ENCODE results near the gene OLFML3. TPM values are rescaled to one million over a fixed set of nuclear protein-coding genes. Genes with fewer than 3 reads are reported as not detected.
"Not testable (repeated sequence)": the region's sequence is repeated elsewhere in the genome, so short reads cannot be mapped to it uniquely, and the experiment has no call there.

Gene OLFML3
- total RNA-seq, 2 donors from 2014 or later: 6.1 to 17.4 TPM

GRCh38 chr1:113945329-113945728 lies 33.9 kb upstream of the OLFML3 start:
- DNase-seq: no peak
- no peak for TF ChIP-seq CTCF (IDR thresholded peaks at IDR 0.05)
- H3K27me3 ChIP-seq: no peaks in the 10 kb centered on the region
- no peaks in the 10 kb centered on the region for H3K4me1 ChIP-seq
- no peak overlapping the region for H3K27ac ChIP-seq
- H3K9ac ChIP-seq (ENCODE audit: low read depth in 2 of 2, low read length in 2 of 2): no peak overlapping the region
- intact Hi-C loops (cut with DNase I): no loop called here
- no peaks in the 10 kb centered on the region for H3K9me3 ChIP-seq
- H3K4me3 ChIP-seq: no peak overlapping the region
- no peaks in the 10 kb centered on the region for H3K36me3 ChIP-seq

- Histone ChIP-seq H3K4me3 (no peak overlapping the region), H3K4me1 (no peaks in the 10 kb centered on the region), H3K27me3 (no peaks in the 10 kb centered on the region), H3K36me3 (no peaks in the 10 kb centered on the region), H3K27ac (no peak overlapping the region), H3K9me3 (no peaks in the 10 kb centered on the region), H3K9ac (ENCODE audit: low read depth in 2 of 2, low read length in 2 of 2) (no peak overlapping the region)
- intact Hi-C loops (cut with DNase I): loop anchor here (2.0 kb wide), 1 partner anchor 13 kb away; no protein-coding TSS in a partner anchor
- no peak for TF ChIP-seq CTCF (IDR thresholded peaks at IDR 0.05)
- no peak for DNase-seq
Measured at GRCh38 chr1:113946112-113946511, 33.2 kb upstream of the OLFML3 start.

- Histone ChIP-seq H3K9ac (ENCODE audit: low read depth in 2 of 2, low read length in 2 of 2) (peak overlapping the region in 1 of 2 donors; percentile 6), H3K9me3 (no peaks in the 10 kb centered on the region), H3K4me3 (no peak overlapping the region), H3K4me1 (no peaks in the 10 kb centered on the region), H3K27me3 (no peaks in the 10 kb centered on the region), H3K36me3 (no peaks in the 10 kb centered on the region), H3K27ac (peak overlapping the region; percentile 27)
- DNase-seq: no peak
- no peak for TF ChIP-seq CTCF (IDR thresholded peaks at IDR 0.05)
- intact Hi-C loops (cut with DNase I): loop anchor here (2.0 kb wide), 1 partner anchor 14 kb away; no protein-coding TSS in a partner anchor
Measured at GRCh38 chr1:113946678-113947387, 32.4 kb upstream of the OLFML3 start.

DNA sequence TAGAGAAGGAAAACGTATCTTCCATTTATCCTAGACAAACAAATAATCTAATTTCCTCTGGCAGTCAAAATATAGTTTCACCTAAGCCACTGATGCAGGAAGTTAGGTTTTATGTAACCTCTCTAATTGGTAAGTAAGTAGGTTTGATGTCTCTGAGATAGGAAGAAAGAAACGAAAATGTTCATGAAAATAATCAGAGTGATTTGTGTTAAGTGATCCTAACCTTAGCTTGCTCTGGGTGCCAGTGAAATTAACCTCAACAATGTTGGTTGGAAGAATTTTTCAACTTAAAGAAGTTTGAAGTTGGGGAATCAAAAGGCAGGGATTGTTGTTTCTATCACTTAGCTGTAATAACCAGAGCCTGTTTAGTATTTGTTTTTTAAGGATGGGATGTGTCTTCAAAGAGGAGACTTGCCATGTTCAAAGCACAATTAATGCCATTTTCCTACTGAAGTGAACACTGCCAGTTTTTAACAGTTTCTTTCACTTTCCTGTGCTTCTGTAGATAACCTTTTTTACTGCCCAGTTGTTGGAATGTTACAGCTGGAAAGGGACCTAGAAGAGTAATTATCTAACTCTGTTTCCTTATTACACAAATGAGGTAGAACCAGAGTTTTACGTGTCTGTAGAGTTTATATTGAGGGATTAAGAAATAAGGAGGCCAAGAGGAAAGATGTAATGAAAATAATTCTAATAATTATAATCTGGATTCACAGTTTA lies 31.7 kb upstream of the OLFML3 start:
- no peaks in the 10 kb centered on the region for H3K27me3 ChIP-seq
- no peaks in the 10 kb centered on the region for H3K4me1 ChIP-seq
- H3K9ac ChIP-seq (ENCODE audit: low read depth in 2 of 2, low read length in 2 of 2): peak overlapping the region in 1 of 2 donors; percentile 6
- H3K36me3 ChIP-seq: no peaks in the 10 kb centered on the region
- no peak for TF ChIP-seq CTCF (IDR thresholded peaks at IDR 0.05)
- no peak for DNase-seq
- no peak overlapping the region for H3K4me3 ChIP-seq
- intact Hi-C loops (cut with DNase I): loop anchor here (2.0 kb wide), 1 partner anchor 15 kb away; no protein-coding TSS in a partner anchor
- peak overlapping the region; percentile 27 for H3K27ac ChIP-seq
- no peaks in the 10 kb centered on the region for H3K9me3 ChIP-seq

DNA sequence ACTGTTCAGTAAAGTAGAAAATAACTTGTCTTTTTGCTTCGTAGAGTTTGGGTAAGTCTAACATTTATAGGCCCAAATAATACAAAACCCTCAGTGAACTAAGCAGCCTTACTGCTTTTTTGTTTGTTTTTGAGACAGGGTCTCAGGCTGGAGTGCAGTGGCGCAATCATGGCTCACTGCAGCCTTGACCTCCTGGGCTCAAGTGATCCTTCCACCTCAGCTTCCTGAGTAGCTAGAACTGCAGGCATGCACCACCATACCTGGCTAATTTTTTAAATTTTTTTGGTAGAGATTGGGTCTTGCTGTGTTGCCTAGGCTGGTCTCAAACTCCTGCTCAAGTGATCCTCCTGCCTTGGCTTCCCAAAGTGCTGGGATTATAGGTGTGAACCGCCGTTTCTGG lies 31.1 kb upstream of the OLFML3 start:
- H3K4me1 ChIP-seq; H3K36me3 ChIP-seq; H3K9ac ChIP-seq (ENCODE audit: low read depth in 2 of 2, low read length in 2 of 2); intact Hi-C loops (cut with DNase I); H3K4me3 ChIP-seq; H3K9me3 ChIP-seq; DNase-seq; H3K27me3 ChIP-seq: not testable (repeated sequence)
- H3K27ac ChIP-seq: peak overlapping the region; percentile 27

DNA sequence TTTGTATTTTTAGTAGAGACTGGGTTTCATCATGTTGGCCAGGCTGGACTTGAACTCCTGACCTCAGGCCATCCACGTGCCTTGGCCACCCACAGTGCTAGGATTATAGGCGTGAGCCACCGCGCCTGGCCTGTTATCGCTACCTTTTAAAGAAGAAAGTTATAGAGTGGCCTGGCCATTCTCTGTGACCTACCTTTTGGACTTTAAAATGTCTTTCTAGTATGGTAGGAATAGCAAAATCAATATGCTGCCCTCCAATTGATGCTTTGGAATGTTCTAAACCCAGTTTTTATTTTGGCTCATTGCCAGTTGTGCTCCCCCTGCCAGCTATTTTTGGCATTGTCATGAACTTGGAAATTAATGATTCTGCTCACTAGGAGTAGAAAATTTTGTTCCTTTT lies 30.3 kb upstream of the OLFML3 start:
- Histone ChIP-seq H3K9me3 (no peaks in the 10 kb centered on the region), H3K4me3 (no peak overlapping the region), H3K9ac (ENCODE audit: low read depth in 2 of 2, low read length in 2 of 2) (no peak overlapping the region), H3K36me3 (no peaks in the 10 kb centered on the region), H3K27me3 (no peaks in the 10 kb centered on the region), H3K4me1 (no peaks in the 10 kb centered on the region), H3K27ac (no peak overlapping the region)
- no peak for TF ChIP-seq CTCF (IDR thresholded peaks at IDR 0.05)
- DNase-seq: no peak
- intact Hi-C loops (cut with DNase I): no loop called here
